HG03064 (cell line): ENCODE results near the gene ADCK2.
"Not testable (repeated sequence)": the region's sequence is repeated elsewhere in the genome, so short reads cannot be mapped to it uniquely, and the experiment has no call there.

Experiments
- ATAC-seq: cut with Tn5 transposase; IDR thresholded peaks from one replicate; pipeline ENCODE4 v1.9.1; 2021; ENCODE audit warnings: low read depth; ENCODE audit not compliant: unreplicated experiment

ADCK2 gene

GRCh38 chr7:140672382-140673062 is at the start of gene ADCK2:
Gene ADCK2, plus strand, starts transcription at chr7:140672945. Its CDS starts 386 bp downstream, at chr7:140673331.
- ATAC-seq, result peak; percentile 50

- ATAC-seq, result no peak
These were observed 48.8 kb upstream of the ADCK2 start for GRCh38 chr7:140623980-140624379.

- ATAC-seq, result no peak
These were observed 48.2 kb upstream of the ADCK2 start for GRCh38 chr7:140624392-140625191.

- not testable (repeated sequence) for ATAC-seq
These were observed 47.6 kb upstream of the ADCK2 start for GRCh38 chr7:140625192-140625558.

- no peak for ATAC-seq
These were observed 46.6 kb upstream of the ADCK2 start for GRCh38 chr7:140625908-140626868.

- no peak for ATAC-seq
These were observed 41.7 kb upstream of the ADCK2 start for GRCh38 chr7:140631021-140631420.

- no peak for ATAC-seq
These were observed 41.1 kb upstream of the ADCK2 start for GRCh38 chr7:140631602-140632001.

- no peak for ATAC-seq
These were observed 37.4 kb upstream of the ADCK2 start for GRCh38 chr7:140635345-140635744.

GRCh38 chr7:140635816-140636215 is 36.9 kb upstream of the ADCK2 start:
- no peak for ATAC-seq

GRCh38 chr7:140637400-140637799 is 35.3 kb upstream of the ADCK2 start:
- ATAC-seq, result no peak

GRCh38 chr7:140638173-140638791 is 34.5 kb upstream of the ADCK2 start:
- no peak for ATAC-seq

GRCh38 chr7:140639366-140640053 is 33.2 kb upstream of the ADCK2 start:
- ATAC-seq, result no peak

- ATAC-seq, result no peak
These were observed 32.6 kb upstream of the ADCK2 start for GRCh38 chr7:140640060-140640637.

- ATAC-seq, result no peak
These were observed 31.8 kb upstream of the ADCK2 start, which contains the start of gene DENND2A for GRCh38 chr7:140640727-140641523. Gene DENND2A, minus strand, starts transcription at chr7:140640813. Its CDS starts 38,416 bp downstream, at chr7:140602397.

GRCh38 chr7:140641524-140642195 is 31.1 kb upstream of the ADCK2 start:
- no peak for ATAC-seq

GRCh38 chr7:140643416-140643815 is 29.3 kb upstream of the ADCK2 start:
- ATAC-seq, result no peak

- not testable (repeated sequence) for ATAC-seq
These were observed 28.0 kb upstream of the ADCK2 start for GRCh38 chr7:140644761-140645160.
